ENCODE results near the gene TTC39A. TPM values are rescaled to one million over a fixed set of nuclear protein-coding genes. Genes with fewer than 3 reads are reported as not detected.

TTC39A gene
- total RNA-seq, 1 donor from 2014 or later, result 26.9 TPM

GRCh38 chr1:51305371-51305823 is 25.0 kb downstream of the TTC39A start:
- Histone ChIP-seq H3K36me3 (ENCODE audit: control insufficient read depth, insufficient read depth, low read length) (no peaks in the 10 kb centered on the region), H3K4me3 (ENCODE audit: low read depth, low read length) (no peak overlapping the region), H3K27me3 (ENCODE audit: control insufficient read depth, insufficient read depth, low read length) (no peaks in the 10 kb centered on the region)
- DNase-seq (ENCODE audit: low read depth), result peak; percentile 50
- TF ChIP-seq CTCF (IDR thresholded peaks at IDR 0.05; ENCODE audit: insufficient read depth, low read length, poor library complexity, severe bottlenecking), result no peak

- Histone ChIP-seq H3K27me3 (ENCODE audit: control insufficient read depth, insufficient read depth, low read length) (no peaks in the 10 kb centered on the region), H3K4me3 (ENCODE audit: low read depth, low read length) (no peak overlapping the region), H3K36me3 (ENCODE audit: control insufficient read depth, insufficient read depth, low read length) (no peaks in the 10 kb centered on the region)
- DNase-seq (ENCODE audit: low read depth), result no peak
- no peak for TF ChIP-seq CTCF (IDR thresholded peaks at IDR 0.05; ENCODE audit: insufficient read depth, low read length, poor library complexity, severe bottlenecking)
These were observed 26.0 kb downstream of the TTC39A start for GRCh38 chr1:51304360-51304759.

DNA sequence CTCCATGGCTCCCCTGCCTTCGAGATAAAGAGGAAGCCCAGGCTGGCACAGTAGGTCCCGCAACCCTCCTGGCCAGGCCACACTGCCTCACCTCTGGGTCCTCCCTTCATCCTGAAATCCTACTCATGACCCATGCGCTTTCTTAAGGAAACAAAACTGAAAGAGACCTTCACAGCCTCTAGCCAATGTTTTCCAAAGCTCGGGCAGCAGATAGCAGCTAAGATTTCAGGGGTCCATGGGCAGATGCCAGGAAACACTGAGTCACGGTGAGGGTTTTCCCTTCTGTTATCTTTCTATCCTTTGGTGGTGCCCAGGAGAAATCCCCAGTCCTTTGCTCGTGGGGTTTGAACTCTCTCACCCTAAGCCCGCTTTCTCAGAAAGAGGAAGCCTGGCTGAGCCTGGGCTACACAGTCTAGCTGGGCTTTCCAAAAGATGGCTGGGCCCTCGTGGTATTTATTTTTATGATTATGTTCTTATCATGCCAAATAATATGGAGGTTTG is 26.6 kb downstream of the TTC39A start:
- no peak for DNase-seq (ENCODE audit: low read depth)
- no peak for TF ChIP-seq CTCF (IDR thresholded peaks at IDR 0.05; ENCODE audit: insufficient read depth, low read length, poor library complexity, severe bottlenecking)
- Histone ChIP-seq H3K36me3 (ENCODE audit: control insufficient read depth, insufficient read depth, low read length) (no peaks in the 10 kb centered on the region), H3K4me3 (ENCODE audit: low read depth, low read length) (no peak overlapping the region), H3K27me3 (ENCODE audit: control insufficient read depth, insufficient read depth, low read length) (no peaks in the 10 kb centered on the region)

- H3K27me3 ChIP-seq (ENCODE audit: control insufficient read depth, insufficient read depth, low read length), result no peaks in the 10 kb centered on the region
- H3K4me3 ChIP-seq (ENCODE audit: low read depth, low read length), result no peak overlapping the region
- no peaks in the 10 kb centered on the region for H3K36me3 ChIP-seq (ENCODE audit: control insufficient read depth, insufficient read depth, low read length)
- DNase-seq (ENCODE audit: low read depth), result no peak
- TF ChIP-seq CTCF (IDR thresholded peaks at IDR 0.05; ENCODE audit: insufficient read depth, low read length, poor library complexity, severe bottlenecking), result no peak
These were observed 27.0 kb downstream of the TTC39A start for GRCh38 chr1:51303315-51303714.

GRCh38 chr1:51302746-51303145 is 27.6 kb downstream of the TTC39A start:
- no peaks in the 10 kb centered on the region for H3K27me3 ChIP-seq (ENCODE audit: control insufficient read depth, insufficient read depth, low read length)
- H3K4me3 ChIP-seq (ENCODE audit: low read depth, low read length), result no peak overlapping the region
- H3K36me3 ChIP-seq (ENCODE audit: control insufficient read depth, insufficient read depth, low read length), result no peaks in the 10 kb centered on the region
- no peak for DNase-seq (ENCODE audit: low read depth)
- no peak for TF ChIP-seq CTCF (IDR thresholded peaks at IDR 0.05; ENCODE audit: insufficient read depth, low read length, poor library complexity, severe bottlenecking)

DNA sequence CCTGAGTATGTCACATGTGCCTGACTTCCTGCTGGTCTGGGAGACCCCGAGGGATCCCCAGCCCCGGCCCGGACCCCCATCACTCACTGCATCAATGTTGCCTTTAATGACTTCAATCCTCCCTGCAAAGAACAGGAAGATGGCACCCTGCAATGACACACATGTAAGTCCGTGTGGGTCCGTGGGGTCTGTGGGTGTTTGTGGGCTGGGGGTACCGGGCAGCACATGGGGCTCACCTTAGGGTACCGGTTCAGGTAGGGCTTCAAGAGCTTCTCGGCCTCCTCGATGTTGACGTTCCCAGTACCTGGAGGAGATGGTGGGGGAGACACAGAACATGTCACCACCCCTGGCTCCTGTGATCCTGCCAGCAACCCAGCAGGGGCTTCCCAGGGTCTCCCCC is 28.1 kb downstream of the TTC39A start:
- H3K36me3 ChIP-seq (ENCODE audit: control insufficient read depth, insufficient read depth, low read length), result no peaks in the 10 kb centered on the region
- TF ChIP-seq CTCF (IDR thresholded peaks at IDR 0.05; ENCODE audit: insufficient read depth, low read length, poor library complexity, severe bottlenecking), result no peak
- DNase-seq (ENCODE audit: low read depth), result no peak

More for the DNA sequence above, 28.1 kb downstream of the TTC39A start:
- no peaks in the 10 kb centered on the region for H3K27me3 ChIP-seq (ENCODE audit: control insufficient read depth, insufficient read depth, low read length)
- H3K4me3 ChIP-seq (ENCODE audit: low read depth, low read length), result no peak overlapping the region

Measured in kidney epithelial cell (primary cell).